HG03469 (cell line): ENCODE results near the gene PTBP3.
"Not testable (repeated sequence)": the region's sequence is repeated elsewhere in the genome, so short reads cannot be mapped to it uniquely, and the experiment has no call there.

Experiments used
- ATAC-seq: cut with Tn5 transposase; IDR thresholded peaks from one replicate; pipeline ENCODE4 v1.9.1; 2021; ENCODE audit warnings: mild to moderate bottlenecking, moderate library complexity, moderate number of reproducible peaks; ENCODE audit not compliant: unreplicated experiment

Gene PTBP3

DNA sequence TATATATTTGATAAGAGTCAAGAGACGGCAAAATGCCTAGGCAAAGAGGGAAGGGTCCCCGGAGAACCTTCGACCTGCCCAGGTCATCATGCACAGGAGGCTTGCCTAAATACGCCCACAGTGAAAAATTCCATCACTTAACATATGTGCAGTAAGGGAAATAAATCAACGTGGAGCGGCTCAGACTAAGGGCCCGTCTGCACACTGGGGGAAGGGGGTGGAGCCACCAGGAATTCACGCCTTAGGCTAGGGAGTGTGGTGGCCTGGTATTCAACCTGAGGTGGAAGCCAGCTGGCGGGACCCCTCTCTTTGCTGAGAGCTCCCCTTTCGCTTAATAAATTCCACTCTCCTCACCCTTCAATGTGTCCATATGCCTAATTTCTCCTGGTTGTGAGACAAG is 8.3 kb downstream of the PTBP3 start:
- no peak for ATAC-seq

DNA sequence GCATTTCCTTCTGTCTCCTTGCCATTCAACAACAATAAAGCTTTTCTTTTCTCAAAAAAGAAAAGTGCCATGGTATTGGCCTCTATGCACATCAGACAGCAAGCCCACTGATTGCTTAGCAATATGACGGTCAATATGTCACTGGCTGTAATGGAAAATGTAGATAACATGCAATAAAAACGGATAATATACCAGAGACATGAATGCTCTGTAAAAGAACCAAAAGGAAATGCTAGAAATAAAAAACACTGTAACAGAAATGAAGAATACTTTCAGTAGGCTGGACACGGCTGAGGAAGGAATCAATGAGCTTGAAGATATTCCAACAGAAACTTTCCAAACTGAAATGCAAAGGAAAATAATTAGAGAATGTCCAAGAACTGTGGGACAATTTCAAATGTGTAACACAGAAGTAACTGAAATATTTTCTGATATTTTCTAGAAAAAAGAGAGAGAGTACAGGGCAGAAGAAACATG is 10.0 kb downstream of the PTBP3 start:
- ATAC-seq: no peak

DNA sequence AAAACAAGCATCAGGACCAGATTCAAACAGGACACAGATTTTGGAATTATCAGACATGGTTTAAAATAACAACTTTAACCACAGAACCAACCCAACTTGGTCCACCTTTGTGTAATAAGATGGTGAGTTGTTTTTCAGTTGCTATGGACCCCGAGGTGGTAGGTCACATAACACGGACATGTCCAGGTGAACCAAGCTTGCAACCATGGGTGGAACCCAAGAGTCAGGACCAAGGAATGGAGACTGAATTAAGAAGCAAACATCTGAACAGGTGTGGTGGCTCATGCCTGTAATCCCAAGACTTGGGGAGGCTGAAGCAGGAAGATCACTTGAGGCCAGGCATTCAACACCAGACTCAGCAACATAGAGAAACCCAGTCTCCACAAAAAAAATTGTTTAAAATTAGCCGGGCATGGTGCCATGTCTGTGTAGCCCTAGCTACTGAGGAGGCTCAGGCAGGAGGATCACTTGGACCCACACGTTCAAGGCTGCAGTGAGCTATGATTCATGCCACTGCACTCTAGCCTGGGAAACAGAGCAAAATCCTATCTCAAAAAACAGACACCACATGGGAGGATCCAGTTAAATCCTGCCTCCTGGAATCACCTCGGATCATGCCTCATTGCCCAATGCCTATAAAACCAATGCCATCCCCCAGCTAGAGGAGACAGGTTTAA is 10.6 kb downstream of the PTBP3 start:
- ATAC-seq: no peak

DNA sequence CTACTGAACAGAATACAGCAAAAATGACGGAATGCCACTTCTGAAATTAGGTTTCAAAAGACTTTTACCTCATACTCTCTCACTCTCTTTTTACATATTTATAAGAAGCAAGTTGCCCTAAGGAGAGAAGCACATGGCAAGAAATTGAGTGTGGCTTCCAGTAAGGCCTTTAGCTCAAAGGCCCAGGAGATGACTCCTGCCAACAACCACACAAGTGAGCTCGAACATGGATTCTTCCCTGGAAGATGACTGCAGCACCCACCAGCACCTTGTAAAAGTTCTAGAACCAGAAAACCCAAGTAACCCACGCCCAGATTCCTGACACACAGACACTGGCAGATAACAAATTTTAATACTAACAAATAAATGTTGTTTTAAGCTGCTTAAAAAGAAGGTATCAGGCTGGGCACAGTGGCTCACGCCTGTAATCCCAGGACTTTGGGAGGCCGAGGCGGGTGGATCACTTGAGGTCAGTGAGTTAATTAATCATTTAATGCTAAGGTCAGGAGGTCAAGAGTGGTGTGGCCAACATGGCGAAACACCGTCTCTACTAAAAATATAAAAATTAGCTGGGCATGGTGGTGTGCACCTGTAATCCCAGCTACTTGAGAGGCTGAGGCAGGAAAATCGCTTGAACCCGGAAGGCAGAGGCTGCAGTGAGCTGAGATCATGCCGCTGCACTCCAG is 17.0 kb downstream of the PTBP3 start:
- no peak for ATAC-seq

DNA sequence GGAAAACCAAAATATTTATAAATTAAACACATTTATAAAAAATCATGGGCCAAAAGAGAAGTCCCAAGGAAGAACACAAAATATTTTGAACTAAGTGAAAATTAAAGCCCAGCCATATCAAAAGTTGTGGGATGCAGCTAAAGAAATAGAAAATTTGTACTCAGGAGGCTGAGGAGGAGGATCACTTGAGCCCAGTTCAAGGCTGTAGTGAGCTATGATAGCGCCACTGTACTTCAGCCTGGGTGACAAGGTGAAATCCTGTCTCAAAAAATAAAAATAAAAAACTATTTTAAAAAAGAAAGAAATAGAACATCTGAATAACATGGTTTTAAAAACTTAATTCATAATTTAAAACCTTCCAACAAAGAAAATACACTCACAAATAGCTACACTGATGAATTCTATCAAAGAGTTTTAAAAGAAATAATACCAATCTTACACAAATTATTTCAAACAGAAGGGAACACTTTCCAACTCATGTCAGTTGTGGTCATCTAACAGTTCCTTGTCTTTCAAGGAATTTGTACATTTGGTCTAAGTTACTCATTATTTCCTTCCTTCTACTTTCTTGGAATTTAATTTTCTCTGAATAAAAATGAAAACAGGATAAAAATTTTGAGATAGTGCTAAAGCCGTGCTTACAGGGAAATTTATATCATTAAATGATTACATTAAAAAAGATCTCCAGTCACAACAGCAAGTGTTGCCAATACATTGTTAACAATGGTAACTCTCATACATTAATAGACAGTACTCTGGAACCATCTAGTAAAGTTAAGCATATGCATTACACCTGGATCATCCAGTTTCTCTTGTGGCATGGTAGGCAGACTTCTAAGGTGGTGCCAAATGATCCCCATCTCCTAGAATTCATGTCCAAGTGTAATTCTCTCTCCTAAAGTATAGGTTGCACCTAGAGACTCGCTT is 17.8 kb downstream of the PTBP3 start:
- no peak for ATAC-seq

GRCh38 chr9:112312139-112312538 is 21.3 kb downstream of the PTBP3 start:
- ATAC-seq: no peak

DNA sequence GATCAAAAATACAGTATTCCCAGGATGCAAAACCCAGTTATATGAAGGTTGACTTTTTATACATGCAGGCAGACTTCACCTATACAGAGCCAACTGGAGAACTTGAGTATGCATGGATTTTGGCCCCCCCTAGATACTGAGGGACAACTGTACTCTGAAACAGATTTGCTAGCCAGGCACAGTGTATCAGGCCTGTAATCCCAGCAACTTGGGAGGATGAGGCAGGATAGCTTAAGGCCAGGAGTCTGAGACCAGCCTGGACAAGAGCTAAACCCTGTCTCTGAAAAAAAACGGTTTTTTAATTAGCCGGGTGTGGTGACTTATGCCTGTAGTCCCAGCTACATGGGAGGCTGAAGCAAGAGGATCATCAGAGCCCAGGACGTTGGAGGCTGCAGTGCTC is 21.9 kb downstream of the PTBP3 start:
- ATAC-seq: no peak

- ATAC-seq: no peak
Measured at GRCh38 chr9:112310826-112311225, 22.6 kb downstream of the PTBP3 start.

DNA sequence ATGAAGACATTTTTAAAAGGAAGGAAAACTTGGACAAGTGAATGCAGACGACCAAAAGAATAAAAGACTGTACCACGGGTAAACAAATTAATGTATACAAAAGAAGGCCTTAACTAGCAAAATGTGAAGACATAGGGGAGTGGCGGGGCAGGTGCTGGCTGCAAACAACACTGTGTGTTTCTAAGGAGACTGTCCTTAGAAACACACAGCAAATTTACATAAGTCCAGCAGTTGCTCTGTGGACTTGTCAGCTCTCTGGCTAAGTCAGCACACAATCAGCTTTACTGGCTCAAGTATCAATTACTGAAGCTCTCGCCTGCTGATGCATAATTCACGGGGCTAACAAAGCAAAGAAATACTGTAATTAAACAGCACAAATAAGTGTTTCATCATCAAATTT is 24.8 kb downstream of the PTBP3 start:
- ATAC-seq: no peak

DNA sequence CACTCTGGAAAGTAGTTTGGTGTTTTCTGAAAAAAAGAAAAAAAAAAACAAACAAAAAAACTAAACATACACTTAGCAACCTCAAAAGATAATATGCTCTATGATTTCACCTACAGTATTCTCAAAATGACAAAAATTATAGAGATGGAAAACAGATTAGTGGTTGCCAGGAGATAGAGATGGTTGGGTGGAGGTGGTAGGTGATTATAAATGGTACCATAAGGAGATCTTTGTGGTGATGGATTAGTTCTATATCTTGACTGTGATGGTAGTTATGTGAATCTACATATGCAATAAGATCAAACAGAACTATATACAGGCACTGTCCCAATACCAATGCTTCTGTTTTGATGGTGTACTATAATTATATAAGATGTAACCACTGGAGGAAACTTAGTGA is 32.0 kb downstream of the PTBP3 start:
- ATAC-seq: no peak

GRCh38 chr9:112299514-112299913 is 33.9 kb downstream of the PTBP3 start:
- no peak for ATAC-seq

GRCh38 chr9:112296929-112297328 is 36.5 kb downstream of the PTBP3 start:
- no peak for ATAC-seq

DNA sequence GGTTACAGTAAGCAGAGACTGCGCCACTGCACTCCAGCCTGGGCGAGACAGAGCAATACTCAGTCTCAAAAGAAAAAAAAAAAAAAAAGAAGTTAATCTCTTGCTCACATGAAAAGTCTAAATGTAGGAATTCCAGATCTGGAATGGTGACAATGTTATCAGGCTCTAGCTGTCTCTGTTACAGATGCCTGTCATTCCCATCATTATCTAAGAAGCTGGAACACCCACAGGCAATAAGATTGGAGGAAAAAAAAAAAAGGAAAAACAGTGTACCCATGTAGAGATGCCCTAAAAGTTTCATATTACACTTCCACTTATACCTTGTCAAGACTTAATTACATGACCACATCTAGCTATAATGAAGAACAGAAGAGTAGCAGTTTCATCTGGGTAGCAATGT is 38.2 kb downstream of the PTBP3 start:
- no peak for ATAC-seq

DNA sequence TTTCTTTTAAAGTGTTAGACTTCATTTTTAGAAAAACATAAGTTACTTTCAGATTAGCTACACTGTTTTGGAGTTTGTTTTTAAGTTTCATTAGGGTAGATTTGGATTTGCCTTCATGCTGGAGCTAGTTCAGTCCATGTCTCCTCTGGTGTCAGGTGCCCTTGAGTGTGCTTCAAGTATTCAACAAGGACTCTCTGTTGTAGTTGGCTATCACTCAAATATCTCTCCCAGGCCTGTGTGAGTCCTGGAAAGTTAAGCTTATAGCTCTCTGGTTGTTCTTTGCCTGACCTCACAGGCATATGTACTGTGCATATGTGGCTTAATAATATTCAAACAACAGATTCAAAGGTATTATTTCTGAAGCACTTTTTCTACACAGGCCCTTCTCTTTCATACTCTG is 45.4 kb downstream of the PTBP3 start:
- no peak for ATAC-seq

DNA sequence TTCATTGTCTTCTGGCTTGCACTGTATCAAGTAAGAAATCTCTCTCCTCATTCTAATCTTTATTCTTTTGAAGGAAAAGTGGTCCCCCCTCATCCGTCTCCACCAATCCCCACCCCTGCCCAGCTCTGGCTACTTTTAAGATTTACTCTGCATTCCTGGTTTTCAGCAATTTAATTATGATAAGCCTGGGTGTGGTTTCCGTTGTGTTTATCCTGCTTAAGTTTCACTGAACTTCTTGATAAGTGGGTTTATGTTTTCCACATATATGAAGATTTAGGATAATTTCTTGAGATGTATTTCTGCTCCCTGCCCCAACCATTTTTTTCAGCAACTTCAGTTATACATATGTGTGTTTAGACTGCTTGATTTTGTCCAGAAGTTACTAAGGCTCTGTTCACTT is 46.5 kb downstream of the PTBP3 start:
- ATAC-seq: no peak

- ATAC-seq: no peak
Measured at GRCh38 chr9:112285056-112285455, 48.4 kb downstream of the PTBP3 start.

- no peak for ATAC-seq
Measured at GRCh38 chr9:112283582-112284253, 49.7 kb downstream of the PTBP3 start.

- ATAC-seq: not testable (repeated sequence)
Measured at GRCh38 chr9:112282841-112283240, 50.6 kb downstream of the PTBP3 start.

GRCh38 chr9:112280904-112281303 is 52.5 kb downstream of the PTBP3 start:
- ATAC-seq: no peak

DNA sequence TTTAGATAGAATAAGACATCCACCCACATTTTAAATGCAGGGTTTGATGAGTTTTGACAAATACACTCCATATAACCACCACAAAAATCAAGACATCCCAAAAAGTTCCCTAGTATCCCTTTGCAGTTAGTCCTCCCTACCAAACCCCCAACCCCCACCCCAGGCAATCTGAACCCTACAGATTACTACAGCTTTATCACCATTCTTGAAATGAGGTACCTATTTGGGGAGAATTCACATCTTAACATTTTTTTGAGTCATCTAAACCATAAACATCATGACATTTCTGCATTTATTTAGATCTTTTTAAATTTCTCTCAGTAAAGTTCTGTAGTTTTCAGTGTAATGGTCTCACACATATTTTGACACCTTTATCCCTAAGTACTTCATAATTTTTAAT is 53.9 kb downstream of the PTBP3 start:
- ATAC-seq: no peak

DNA sequence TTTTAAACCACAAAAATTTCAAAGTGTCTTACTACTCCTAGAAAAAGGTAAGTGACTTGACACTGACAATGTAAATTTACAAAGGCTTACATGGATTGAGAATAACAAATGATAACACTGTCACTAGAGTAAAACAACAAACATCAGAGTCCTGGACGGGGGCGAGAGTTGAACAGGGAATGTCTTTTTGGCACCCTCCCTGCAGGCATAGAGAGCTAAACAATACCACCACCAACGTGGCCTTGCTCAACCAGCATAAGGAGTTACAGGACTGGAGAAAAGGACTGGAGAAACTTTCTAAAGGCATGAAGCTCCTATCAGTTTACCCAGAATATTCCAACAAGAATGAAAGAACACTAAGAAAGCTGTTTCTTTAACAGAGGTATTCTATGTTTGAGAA is 55.3 kb downstream of the PTBP3 start:
- ATAC-seq: no peak
